Cardiac muscle cell (in vitro differentiated cells and primary cell): ENCODE results near the gene HBA1. TPM values are rescaled to one million over a fixed set of nuclear protein-coding genes. Genes with fewer than 3 reads are reported as not detected.

Experiments
- DNase-seq, 2 donors: peaks; one replicate each; pipeline versions ENCODE4 v3.0.0 to v3.0.0-alpha.2; 2010 to 2017; ENCODE audit warnings: low read depth in 1 of 2, low spot score in 1 of 2
- H3K27ac ChIP-seq: fragments of 200-600 bp; sonication (generic); 2 replicates; pipeline ENCODE4 v1.5.1; 2016
- H3K27me3 ChIP-seq: fragments of 200-600 bp; sonication (generic); 2 replicates; pipeline ENCODE4 v1.6.0; 2016; ENCODE audit warnings: control low read depth
- H3K36me3 ChIP-seq: fragments of 200-600 bp; sonication (generic); 2 replicates; pipeline ENCODE4 v1.5.1; 2016; ENCODE audit warnings: control low read depth
- H3K4me1 ChIP-seq: fragments of 200-600 bp; sonication (generic); 2 replicates; pipeline ENCODE4 v1.8.1; 2017; ENCODE audit warnings: low read depth, mild to moderate bottlenecking, mixed run types
- H3K4me3 ChIP-seq: fragments of 200-600 bp; sonication (generic); 2 replicates; pipeline ENCODE4 v1.5.1; 2016; ENCODE audit warnings: mild to moderate bottlenecking
- H3K9me3 ChIP-seq: fragments of 200-600 bp; sonication (generic); 2 replicates; pipeline ENCODE4 v1.5.1; 2017; ENCODE audit warnings: low read depth, mild to moderate bottlenecking, control low read depth
- CTCF ChIP-seq: IDR thresholded peaks from 2 replicates; pipeline ENCODE4 v1.5.1; 2012; ENCODE audit warnings: low read depth, mild to moderate bottlenecking, low read length
- polyA plus RNA-seq: library from polyadenylated mRNA; unstranded; fragments of >200 nt; fragmentation: Nextera tagmentation; extraction: Ambion mirVana; gene quantifications from 2 replicates; pipeline ENCODE4 v1.2.1, GENCODE V29; 2016
- total RNA-seq: library from RNA; depleted of rRNA; stranded (reverse); fragments of >200 nt; gene quantifications from 2 replicates; pipeline ENCODE4 v1.2.3, GENCODE V29; 2016

HBA1 gene
- total and polyA plus RNA-seq, 2 experiments from 2014 or later, result 1.8 TPM; not detected in 1

- H3K9me3 ChIP-seq, result no peaks in the 10 kb centered on the region
- no peaks in the 10 kb centered on the region for H3K4me1 ChIP-seq
- no peak overlapping the region for H3K27ac ChIP-seq
- DNase-seq, result peak in 1 of 2 donors; percentile 28
- H3K36me3 ChIP-seq, result no peaks in the 10 kb centered on the region
- no peak for TF ChIP-seq CTCF
- peaks cover 64% of the 10 kb centered on the region for H3K27me3 ChIP-seq
- H3K4me3 ChIP-seq, result no peak overlapping the region
Measured at GRCh38 chr16:177394-177822, 928 bp downstream of the HBA1 start.

- H3K4me3 ChIP-seq, result no peak overlapping the region
- no peaks in the 10 kb centered on the region for H3K9me3 ChIP-seq
- H3K36me3 ChIP-seq, result no peaks in the 10 kb centered on the region
- peaks cover 63% of the 10 kb centered on the region for H3K27me3 ChIP-seq
- H3K27ac ChIP-seq, result no peak overlapping the region
- DNase-seq, result no peak
- no peaks in the 10 kb centered on the region for H3K4me1 ChIP-seq
- no peak for TF ChIP-seq CTCF
Measured at GRCh38 chr16:177981-178667, 1.6 kb downstream of the HBA1 start.

- Histone ChIP-seq H3K4me1 (no peaks in the 10 kb centered on the region), H3K36me3 (no peaks in the 10 kb centered on the region), H3K27me3 (peaks cover 58% of the 10 kb centered on the region), H3K4me3 (no peak overlapping the region), H3K9me3 (no peaks in the 10 kb centered on the region), H3K27ac (no peak overlapping the region)
- TF ChIP-seq CTCF, result no peak
- no peak for DNase-seq
Measured at GRCh38 chr16:178668-179015, 2.2 kb downstream of the HBA1 start.

- TF ChIP-seq CTCF, result no peak
- no peak overlapping the region for H3K4me3 ChIP-seq
- H3K27me3 ChIP-seq, result peaks cover 53% of the 10 kb centered on the region
- DNase-seq, result no peak
- H3K27ac ChIP-seq, result no peak overlapping the region
- H3K4me1 ChIP-seq, result no peaks in the 10 kb centered on the region
- no peaks in the 10 kb centered on the region for H3K36me3 ChIP-seq
- H3K9me3 ChIP-seq, result no peaks in the 10 kb centered on the region
Measured at GRCh38 chr16:179211-180092, 3.0 kb downstream of the HBA1 start.

- TF ChIP-seq CTCF, result peak; percentile 45
- peak; percentile 45 to 82 for DNase-seq
Measured at GRCh38 chr16:180101-180675, 3.7 kb downstream of the HBA1 start, which contains the start of gene HBQ1. TSS of gene HBQ1 (plus strand) at chr16:180459. CDS start at chr16:180487, 28 bp downstream.

More at GRCh38 chr16:180101-180675, 3.7 kb downstream of the HBA1 start, which contains the start of gene HBQ1:
- Histone ChIP-seq H3K9me3 (no peaks in the 10 kb centered on the region), H3K4me3 (peak within 1 kb of the TSS; percentile 17), H3K36me3 (no peaks in the 10 kb centered on the region), H3K27me3 (peaks cover 46% of the 10 kb centered on the region), H3K4me1 (no peaks in the 10 kb centered on the region), H3K27ac (no peak within 1 kb of the TSS)
